K562 (cell line): Measurements from ENCODE around the gene JUND. TPM values are rescaled to one million over a fixed set of nuclear protein-coding genes. Genes with fewer than 3 reads are reported as not detected.

ENCODE experiments used
- ATF4 ChIP-seq: fragments of 450-650 bp; formaldehyde crosslinking; IDR thresholded peaks from 2 replicates; pipeline ENCODE4 v1.4.0; 2022; ENCODE audit warnings: mild to moderate bottlenecking, moderate library complexity
- CBX8 ChIP-seq: fragments of 200-600 bp; sonication (generic); IDR thresholded peaks from 2 replicates; pipeline ENCODE4 v1.6.1; 2012; ENCODE audit warnings: borderline replicate concordance, mixed run types, low read depth, mild to moderate bottlenecking, moderate library complexity, mixed read lengths, low read length, control low read depth, inconsistent platforms; ENCODE audit not compliant: poor library complexity, severe bottlenecking; ENCODE audit errors: extremely low read depth
- CEBPZ ChIP-seq: fragments of 150-350 bp; IDR thresholded peaks from 2 replicates; pipeline ENCODE4 v1.6.1; 2014; ENCODE audit warnings: low read depth, mild to moderate bottlenecking, low read length, borderline replicate concordance
- HNRNPLL ChIP-seq: fragments of 200-400 bp; formaldehyde crosslinking; IDR thresholded peaks from 2 replicates; pipeline ENCODE4 v1.6.1; 2017; ENCODE audit warnings: low read length, low read depth, mild to moderate bottlenecking; ENCODE audit not compliant: poor library complexity, severe bottlenecking
- MYC ChIP-seq, 2 experiments: fragments of 250-450 bp in 1 of 2; sonication (Bioruptor Pico) in 1 of 2; IDR thresholded peaks; 2 replicates each; pipeline versions ENCODE4 v1.5.1 to v1.6.1; 2012 to 2021; ENCODE audit warnings: low read depth in 2 of 2, borderline replicate concordance in 1 of 2, improper control_type of control experiment in 1 of 2, low read length in 1 of 2, mild to moderate bottlenecking in 1 of 2, moderate library complexity in 1 of 2
- SP2 ChIP-seq: IDR thresholded peaks from 2 replicates; pipeline ENCODE4 v1.6.1; 2011; ENCODE audit warnings: mild to moderate bottlenecking, low read depth, low read length, moderate library complexity; ENCODE audit not compliant: poor library complexity, severe bottlenecking; ENCODE audit errors: extremely low read depth
- TAF9B ChIP-seq: fragments of 450-650 bp; IDR thresholded peaks from 2 replicates; pipeline ENCODE4 v1.6.1; 2018; ENCODE audit warnings: mild to moderate bottlenecking; ENCODE audit not compliant: partially characterized antibody
- ZBTB11 ChIP-seq, 3 experiments: fragments of 200-800 bp in 1 of 3; fragments of 250-450 bp in 1 of 3; fragments of 450-650 bp in 1 of 3; sonication (Bioruptor Pico) in 1 of 3; sonication (Bioruptor generic) in 1 of 3; formaldehyde crosslinking in 1 of 3; IDR thresholded peaks; 2 replicates each; pipeline versions ENCODE4 v1.6.1 to v1.8.0; 2016 to 2022; ENCODE audit warnings: mild to moderate bottlenecking in 2 of 3, missing genetic modification characterization in 2 of 3, missing compliant biosample characterization in 1 of 3, moderate library complexity in 1 of 3
- ZNF592 ChIP-seq: fragments of 450-650 bp; IDR thresholded peaks from 2 replicates; pipeline ENCODE4 v1.6.1; 2017; ENCODE audit warnings: antibody characterized with exemption, mild to moderate bottlenecking
- ZNF717 ChIP-seq: fragments of 250-450 bp; sonication (Bioruptor Pico); IDR thresholded peaks from 2 replicates; pipeline ENCODE4 v1.5.0; 2021
- polyA plus RNA-seq, 8 experiments: library from polyadenylated mRNA; depleted of rRNA in 4 of 8; stranded (reverse) in 5 of 8; unstranded in 3 of 8; fragments of >200 nt; fragmentation: Nextera tagmentation in 2 of 8; fragmentation: Illumina TruSeq in 1 of 8; extraction: Ambion mirVana in 2 of 8; extraction: Trizol in 1 of 8; gene quantifications; 2 replicates each; pipeline versions ENCODE4 v1.2.1 to v1.2.3, GENCODE V29; 2011 to 2014; ENCODE audit warnings: inconsistent platforms in 1 of 8, missing spikeins in 1 of 8
- total RNA-seq, 7 experiments: library from RNA; depleted of rRNA in 6 of 7; stranded (reverse); fragments of >200 nt in 6 of 7; fragmentation: Illumina TruSeq in 2 of 7; extraction: Trizol in 2 of 7; gene quantifications; 2 replicates each; pipeline versions ENCODE4 v1.2.1 to v1.2.3, GENCODE V29; 2011 to 2021; ENCODE audit warnings: low replicate concordance in 1 of 7

Gene JUND
- total and polyA plus RNA-seq, 9 of the 15 experiments (the other 6 are each of a cell fraction or from before 2014, with no cell fraction given) = 6.4 to 286 (median 42.3) TPM

GRCh38 chr19:18291590-18292461, 10.4 kb upstream of the JUND start (continued):
- TF ChIP-seq CEBPZ = no peak
- TF ChIP-seq ZNF592 = peak; percentile 62
- TF ChIP-seq ZBTB11 (CRISPR knock-in tag; IDR thresholded peaks at IDR 0.05) = peak in 1 of 3 experiments; percentile 77; a peak in 2 of 6 replicates
- peak; percentile 65 for TF ChIP-seq TAF9B
- no peak for TF ChIP-seq CBX8
- no peak for TF ChIP-seq ZNF717 (CRISPR knock-in tag)
- peak; percentile 29; the same call in 1 of the 2 replicates for TF ChIP-seq ATF4 (CRISPR knock-in tag)
- TF ChIP-seq MYC (IDR thresholded peaks at IDR 0.05; ENCODE audit: low read depth, low read length) = peak; percentile 53; the same call in 1 of the 2 replicates
- TF ChIP-seq MYC (CRISPR knock-in tag; IDR thresholded peaks at IDR 0.05; ENCODE audit: borderline replicate concordance, low read depth) = no peak
- TF ChIP-seq HNRNPLL = no peak
- no peak for TF ChIP-seq SP2
